Calu3 (cell line): ENCODE data around the gene BNIPL. TPM values are rescaled to one million over a fixed set of nuclear protein-coding genes. Genes with fewer than 3 reads are reported as not detected.

Experiments
- BruUV-seq: library from RNA; stranded (reverse); fragments of 400-500 nt; replicated peaks from 2 replicates; lab custom pipeline; 2021; lab: Mats Ljungman, UMichigan
- CTCF ChIA-PET: fragments of 300-600 bp; sonication (Branson Sonifier 250); formaldehyde crosslinking; loops from one replicate; lab custom pipeline; 2022; ENCODE audit warnings: antibody characterized with exemption; lab: Charles Lee
- DNase-seq: peaks from one replicate; pipeline ENCODE4 v3.0.0; 2022
- H3K27ac Mint-ChIP-seq: one replicate; pipeline ENCODE4 v1.8.0; 2022; ENCODE audit warnings: mixed read lengths; ENCODE audit not compliant: unreplicated experiment
- H3K27me3 Mint-ChIP-seq: one replicate; pipeline ENCODE4 v1.8.0; 2022; ENCODE audit warnings: mixed read lengths; ENCODE audit not compliant: unreplicated experiment
- H3K36me3 Mint-ChIP-seq: one replicate; pipeline ENCODE4 v1.8.0; 2022; ENCODE audit warnings: mild to moderate bottlenecking, moderate library complexity, mixed read lengths; ENCODE audit not compliant: insufficient read depth, unreplicated experiment
- H3K4me1 Mint-ChIP-seq: one replicate; pipeline ENCODE4 v1.8.0; 2022; ENCODE audit warnings: mild to moderate bottlenecking, low read depth, mixed read lengths; ENCODE audit not compliant: unreplicated experiment
- H3K4me3 Mint-ChIP-seq: one replicate; pipeline ENCODE4 v1.8.0; 2022; ENCODE audit warnings: mild to moderate bottlenecking, low read depth, moderate library complexity, mixed read lengths; ENCODE audit not compliant: unreplicated experiment
- H3K9me3 Mint-ChIP-seq: one replicate; pipeline ENCODE4 v1.8.0; 2022; ENCODE audit warnings: low read depth, mixed read lengths; ENCODE audit not compliant: unreplicated experiment
- intact Hi-C: fragments of 100-400 bp; cut with micrococcal nuclease; formaldehyde crosslinking; loops from one replicate; pipeline ENCODE4 v1.10.0; 2022; ENCODE audit not compliant: unreplicated experiment
- total RNA-seq: library from RNA; stranded (reverse); gene quantifications from 2 replicates; pipeline ENCODE4 v1.2.3, GENCODE V29; 2022
- TF ChIP-seq, protein P1 (sequence below): fragments of 200-600 bp; IDR thresholded peaks from one replicate; pipeline ENCODE4 v1.8.0; 2022; ENCODE audit warnings: antibody characterized with exemption; ENCODE audit not compliant: unreplicated experiment

Gene BNIPL
- total RNA-seq, 1 experiment from 2014 or later: 2.4 TPM

DNA sequence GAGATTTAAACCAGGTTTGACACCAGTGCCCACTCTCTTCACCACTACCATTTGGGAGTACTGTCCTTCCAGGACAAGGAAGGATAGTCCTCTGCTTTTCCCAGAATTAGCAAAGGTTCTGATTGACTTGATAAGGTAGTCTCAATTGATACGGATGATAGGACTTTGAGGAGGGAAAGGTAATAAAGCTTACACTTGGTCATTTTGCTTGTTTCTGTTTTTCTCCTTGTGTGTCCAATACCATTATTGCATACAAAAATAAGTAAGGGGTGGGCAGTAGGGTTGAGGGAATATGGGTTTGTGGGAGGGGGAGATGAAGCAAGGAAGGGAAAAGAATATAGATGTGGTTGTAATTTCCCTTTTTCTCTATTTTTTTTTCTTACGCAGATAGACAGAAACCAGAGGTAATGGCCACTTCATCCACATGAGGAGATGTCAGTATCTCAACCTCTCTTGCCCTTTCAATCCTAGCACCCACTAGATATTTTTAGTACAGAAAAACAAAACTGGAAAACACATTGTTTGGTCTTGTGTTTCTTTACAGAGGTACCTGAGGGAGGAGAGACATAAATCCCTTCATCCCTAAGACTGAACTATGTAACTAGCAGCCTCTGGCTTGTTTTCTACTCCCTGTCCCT is 13.8 kb downstream of the BNIPL start:
- TF ChIP-seq, protein P1, sequence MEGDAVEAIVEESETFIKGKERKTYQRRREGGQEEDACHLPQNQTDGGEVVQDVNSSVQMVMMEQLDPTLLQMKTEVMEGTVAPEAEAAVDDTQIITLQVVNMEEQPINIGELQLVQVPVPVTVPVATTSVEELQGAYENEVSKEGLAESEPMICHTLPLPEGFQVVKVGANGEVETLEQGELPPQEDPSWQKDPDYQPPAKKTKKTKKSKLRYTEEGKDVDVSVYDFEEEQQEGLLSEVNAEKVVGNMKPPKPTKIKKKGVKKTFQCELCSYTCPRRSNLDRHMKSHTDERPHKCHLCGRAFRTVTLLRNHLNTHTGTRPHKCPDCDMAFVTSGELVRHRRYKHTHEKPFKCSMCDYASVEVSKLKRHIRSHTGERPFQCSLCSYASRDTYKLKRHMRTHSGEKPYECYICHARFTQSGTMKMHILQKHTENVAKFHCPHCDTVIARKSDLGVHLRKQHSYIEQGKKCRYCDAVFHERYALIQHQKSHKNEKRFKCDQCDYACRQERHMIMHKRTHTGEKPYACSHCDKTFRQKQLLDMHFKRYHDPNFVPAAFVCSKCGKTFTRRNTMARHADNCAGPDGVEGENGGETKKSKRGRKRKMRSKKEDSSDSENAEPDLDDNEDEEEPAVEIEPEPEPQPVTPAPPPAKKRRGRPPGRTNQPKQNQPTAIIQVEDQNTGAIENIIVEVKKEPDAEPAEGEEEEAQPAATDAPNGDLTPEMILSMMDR: no peak
- Mint-ChIP-seq H3K27me3 (no peaks in the 10 kb centered on the region), H3K27ac (no peak overlapping the region), H3K9me3 (no peaks in the 10 kb centered on the region), H3K4me1 (peaks cover 8% of the 10 kb centered on the region), H3K36me3 (peaks cover 72% of the 10 kb centered on the region), H3K4me3 (no peak overlapping the region)
- no peak for DNase-seq
- intact Hi-C loops: no loop called here
- no TSS peak for BruUV-seq
- CTCF ChIA-PET: interaction anchor here (0.5 kb wide), 1 partner anchor 17 kb away, joined by 4 read pairs; no protein-coding TSS in a partner anchor

DNA sequence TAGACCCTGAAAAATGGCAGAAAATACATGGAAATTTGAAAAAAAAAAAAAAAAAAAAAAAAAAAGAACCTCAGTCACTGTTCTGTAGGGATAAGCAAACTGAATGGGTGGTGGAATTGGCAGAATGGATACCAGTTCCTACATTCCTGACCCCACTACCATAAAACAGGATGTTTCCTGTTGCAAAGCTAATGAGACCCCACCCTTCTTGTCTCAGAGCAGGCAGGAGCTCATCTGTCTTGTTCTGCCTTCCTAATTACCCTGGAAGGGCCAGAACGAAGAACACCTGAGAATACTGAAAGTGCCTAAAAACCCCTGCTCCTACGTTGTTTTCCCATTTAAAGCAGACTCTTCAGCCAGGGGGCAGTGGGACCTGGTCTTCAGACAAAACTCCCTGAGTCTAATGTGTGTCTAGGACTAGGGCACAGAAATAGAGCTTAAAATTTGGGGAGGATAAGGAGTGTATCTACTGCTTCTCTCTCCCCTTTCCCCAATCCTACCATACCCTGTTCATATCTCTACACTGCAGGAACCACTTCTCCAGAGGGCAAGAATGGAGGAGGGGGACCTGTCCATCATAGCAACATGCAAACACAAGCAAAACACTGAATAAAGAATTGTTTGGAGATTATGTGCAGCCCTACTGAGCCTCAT is 15.1 kb downstream of the BNIPL start:
- H3K36me3 Mint-ChIP-seq: peaks cover 80% of the 10 kb centered on the region
- H3K27me3 Mint-ChIP-seq: no peaks in the 10 kb centered on the region
- no peak overlapping the region for H3K27ac Mint-ChIP-seq
- DNase-seq: no peak
- no peaks in the 10 kb centered on the region for H3K9me3 Mint-ChIP-seq
- CTCF ChIA-PET: no interaction called here
- BruUV-seq: no TSS peak
- peaks cover 21% of the 10 kb centered on the region for H3K4me1 Mint-ChIP-seq
- intact Hi-C loops: no loop called here
- no peak overlapping the region for H3K4me3 Mint-ChIP-seq
- TF ChIP-seq, protein P1: no peak

DNA sequence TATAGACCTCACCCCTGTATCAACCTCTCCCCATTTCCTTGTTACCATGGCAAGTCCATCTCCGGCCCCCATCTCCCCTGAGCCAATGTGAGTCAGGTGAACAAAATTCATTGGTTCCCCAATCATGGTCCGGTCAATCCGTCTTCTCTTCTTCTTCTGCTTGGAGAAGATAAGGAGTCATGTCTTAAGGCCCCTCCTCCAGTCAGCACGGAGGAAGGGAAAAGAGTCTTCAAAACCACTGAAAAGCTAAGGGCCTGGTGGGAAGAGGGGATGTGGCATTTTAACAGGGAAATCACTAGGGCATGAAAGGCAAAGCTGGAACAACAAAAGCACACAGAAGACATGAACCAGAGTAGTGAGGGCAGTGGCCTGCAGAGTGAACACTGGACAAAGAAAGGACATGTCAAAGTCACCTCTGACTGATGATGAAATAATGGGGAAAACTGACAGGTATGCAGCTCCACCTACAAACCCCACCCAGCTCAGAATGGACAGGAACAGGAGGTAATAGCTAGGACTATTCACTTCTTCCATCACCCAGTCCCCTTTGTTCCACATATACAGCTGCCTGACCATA is 18.7 kb downstream of the BNIPL start:
- intact Hi-C loops: no loop called here

DNA sequence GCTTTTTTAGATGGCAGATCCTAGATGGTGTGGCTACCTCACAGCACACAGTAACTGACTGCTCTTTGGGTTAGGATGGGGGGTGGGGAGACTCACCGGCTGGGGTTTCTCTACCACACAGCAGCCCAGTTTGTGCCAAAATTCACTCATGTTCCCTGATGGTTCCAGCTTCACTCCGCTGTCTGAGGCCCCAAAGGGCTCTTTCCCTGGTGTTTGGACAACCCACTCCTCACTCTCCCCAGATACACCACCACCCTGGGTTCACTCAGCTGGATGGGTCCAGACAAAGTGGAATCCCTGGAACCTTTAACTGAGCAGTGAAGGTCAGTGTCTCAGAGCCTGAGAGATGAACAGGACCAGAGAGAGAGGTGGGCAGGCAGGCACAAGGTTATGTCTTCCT is 19.2 kb downstream of the BNIPL start:
- H3K36me3 Mint-ChIP-seq: peaks cover 90% of the 10 kb centered on the region
- no TSS peak for BruUV-seq
- peak overlapping the region; percentile 16 for H3K4me3 Mint-ChIP-seq
- DNase-seq: no peak
- no peaks in the 10 kb centered on the region for H3K27me3 Mint-ChIP-seq
- TF ChIP-seq, protein P1: no peak
- H3K27ac Mint-ChIP-seq: peak overlapping the region; percentile 15
- no peaks in the 10 kb centered on the region for H3K9me3 Mint-ChIP-seq
- intact Hi-C loops: no loop called here
- CTCF ChIA-PET: interaction anchor here (0.6 kb wide), 1 partner anchor 8 kb away, joined by 3 read pairs; the partner anchor contains the start of gene C1orf56
- peaks cover 52% of the 10 kb centered on the region for H3K4me1 Mint-ChIP-seq

More for the DNA sequence above, 18.7 kb downstream of the BNIPL start:
- CTCF ChIA-PET: no interaction called here
- Mint-ChIP-seq H3K27me3 (no peaks in the 10 kb centered on the region), H3K36me3 (peaks cover 91% of the 10 kb centered on the region), H3K4me1 (peaks cover 46% of the 10 kb centered on the region), H3K9me3 (no peaks in the 10 kb centered on the region), H3K27ac (peak overlapping the region; percentile 14), H3K4me3 (no peak overlapping the region)
- no TSS peak for BruUV-seq
- TF ChIP-seq, protein P1: no peak
- no peak for DNase-seq
